Omental fat pad (tissue), 4 donors: Measurements from ENCODE around the gene DNAH3. TPM values are rescaled to one million over a fixed set of nuclear protein-coding genes. Genes with fewer than 3 reads are reported as not detected.

Source experiments
- ATAC-seq: fragments of 150-250 bp; one replicate; pipeline ENCODE4 v1.9.1; 2016; ENCODE audit warnings: mild to moderate bottlenecking, moderate library complexity; ENCODE audit not compliant: low FRiP score
- DNase-seq: peaks from one replicate; pipeline ENCODE4 v3.0.0-alpha.2; 2019; ENCODE audit warnings: low spot score
- CTCF ChIP-seq, 3 donors: fragments of 450-650 bp; IDR thresholded peaks; one replicate each; pipeline ENCODE4 v1.5.1; 2016 to 2017; ENCODE audit warnings: antibody characterized with exemption in 3 of 3, mild to moderate bottlenecking in 3 of 3, moderate library complexity in 2 of 3
- total RNA-seq, 4 donors: library from RNA; depleted of rRNA; stranded (reverse); fragments of >200 nt; gene quantifications; one replicate each; pipeline ENCODE4 v1.1.0, GENCODE V29; 2016

The DNAH3 gene
- total RNA-seq, 4 donors from 2014 or later = 0.12 TPM; not detected in 3

GRCh38 chr16:20903899-20904506 is 246.6 kb downstream of the DNAH3 start:
- DNase-seq (no peak), ATAC-seq (no peak)
- TF ChIP-seq CTCF (IDR thresholded peaks at IDR 0.05) = no peak

GRCh38 chr16:20903116-20903898 is 247.3 kb downstream of the DNAH3 start:
- ATAC-seq = no peak
- no peak for DNase-seq

GRCh38 chr16:20902426-20902825 is 248.2 kb downstream of the DNAH3 start:
- no peak for DNase-seq
- no peak for ATAC-seq
- TF ChIP-seq CTCF (IDR thresholded peaks at IDR 0.05) = no peak

More at GRCh38 chr16:20903116-20903898, 247.3 kb downstream of the DNAH3 start:
- no peak for TF ChIP-seq CTCF (IDR thresholded peaks at IDR 0.05)

- DNase-seq (no peak), ATAC-seq (no peak)
- TF ChIP-seq CTCF (IDR thresholded peaks at IDR 0.05) = no peak
Measured at GRCh38 chr16:20901436-20902112, 249.1 kb downstream of the DNAH3 start.

GRCh38 chr16:20901068-20901435 is 249.6 kb downstream of the DNAH3 start:
- no peak for ATAC-seq
- TF ChIP-seq CTCF (IDR thresholded peaks at IDR 0.05) = no peak
- no peak for DNase-seq

- no peak for TF ChIP-seq CTCF (IDR thresholded peaks at IDR 0.05)
- DNase-seq (peak; percentile 90), ATAC-seq (peak; percentile 89)
Measured at GRCh38 chr16:20900299-20901067, 250.2 kb downstream of the DNAH3 start, which contains the start of the genes DCUN1D3 and LYRM1. Gene DCUN1D3 (minus strand): TSS chr16:20900358. CDS start chr16:20862538, 37,820 bp downstream. Gene LYRM1 (plus strand): TSS chr16:20900771. CDS start chr16:20915556, 14,785 bp downstream.
